ENCODE data around the gene DCAF5.
A peak's percentile ranks its signal among the peaks of the same experiment; 100 is the strongest.

- TF ChIP-seq CTCF (IDR thresholded peaks at IDR 0.05) (peak; percentile 17; the same call in 1 of the 2 replicates), ZFX (IDR thresholded peaks at IDR 0.05; ENCODE audit: borderline replicate concordance) (no peak)
Measured at GRCh38 chr14:69013943-69014782, 138.8 kb downstream of the DCAF5 start.
